Stomach (tissue), 4 donors: ENCODE data around the gene STK38.

Source experiments
- CTCF ChIP-seq, 7 experiments: fragments of 450-650 bp in 4 of 7; fragments of 200-600 bp in 3 of 7; sonication (generic) in 3 of 7; IDR thresholded peaks; one replicate each; pipeline ENCODE4 v1.5.1; 2016 to 2019; ENCODE audit warnings: antibody characterized with exemption in 7 of 7, control low read depth in 2 of 7, mild to moderate bottlenecking in 1 of 7
- EP300 ChIP-seq: sonication (generic); formaldehyde crosslinking; IDR thresholded peaks from one replicate; pipeline ENCODE4 v1.6.1; 2017; ENCODE audit warnings: antibody characterized with exemption
- POLR2AphosphoS5 ChIP-seq, 3 donors: sonication (generic); formaldehyde crosslinking; IDR thresholded peaks; one replicate each; pipeline ENCODE4 v1.6.1; 2016; ENCODE audit warnings: antibody characterized with exemption in 3 of 3

GRCh38 chr6:36542041-36542440 is 5.2 kb downstream of the STK38 start:
- TF ChIP-seq CTCF (IDR thresholded peaks at IDR 0.05) (no peak), EP300 (no peak), POLR2AphosphoS5 (IDR thresholded peaks at IDR 0.05) (no peak)
